IMR-90 (cell line): Measurements from ENCODE around the gene HLX. TPM values are rescaled to one million over a fixed set of nuclear protein-coding genes. Genes with fewer than 3 reads are reported as not detected.

Experiments used
- ATAC-seq: fragments of 200-7000 bp; cut with Tn5 transposase; 2 replicates; pipeline ENCODE4 v1.9.1; 2020; ENCODE audit warnings: low read depth, mild to moderate bottlenecking, moderate library complexity
- BruUV-seq: library from RNA; stranded (reverse); fragments of 400-500 nt; replicated peaks from 2 replicates; lab custom pipeline; 2021; lab: Mats Ljungman, UMichigan
- CTCF ChIA-PET: fragments of 300-600 bp; formaldehyde crosslinking; extraction: SDS; loops from one replicate; lab custom pipeline; 2021; ENCODE audit warnings: antibody characterized with exemption; lab: Yijun Ruan, JAX
- POLR2A ChIA-PET: fragments of 300-600 bp; sonication (Branson Sonifier 250); formaldehyde crosslinking; loops from one replicate; lab custom pipeline; 2022; ENCODE audit warnings: antibody characterized with exemption; ENCODE audit not compliant: unreplicated experiment; lab: Charles Lee
- DNase-seq: peaks from one replicate; pipeline ENCODE4 v3.0.0; 2013
- H2AFZ ChIP-seq: replicated peaks from 2 replicates; pipeline ENCODE3; 2013; ENCODE audit warnings: low read length, mild to moderate bottlenecking; ENCODE audit not compliant: poor library complexity
- H2AK5ac ChIP-seq: 2 replicates; pipeline ENCODE4 v1.6.1; 2013; ENCODE audit warnings: low read depth, low read length, inconsistent platforms
- H2AK9ac ChIP-seq: replicated peaks from 2 replicates; pipeline ENCODE3; 2013; ENCODE audit warnings: mild to moderate bottlenecking, low read depth, low read length, moderate library complexity; ENCODE audit not compliant: poor library complexity
- H2BK120ac ChIP-seq: 2 replicates; pipeline ENCODE4 v1.6.1; 2013; ENCODE audit warnings: low read depth, low read length, inconsistent platforms
- H2BK15ac ChIP-seq: 3 replicates; pipeline ENCODE4 v1.6.1; 2013; ENCODE audit warnings: low read depth, low read length, inconsistent platforms
- H2BK20ac ChIP-seq: 2 replicates; pipeline ENCODE4 v1.6.1; 2013; ENCODE audit warnings: low read depth, mild to moderate bottlenecking, inconsistent platforms, low read length, moderate library complexity
- H2BK5ac ChIP-seq: 2 replicates; pipeline ENCODE4 v1.6.1; 2013; ENCODE audit warnings: mild to moderate bottlenecking, low read depth, low read length, inconsistent platforms; ENCODE audit not compliant: poor library complexity, severe bottlenecking
- H3K14ac ChIP-seq: replicated peaks from 2 replicates; pipeline ENCODE4 v1.6.1; 2013; ENCODE audit warnings: low read depth, low read length, inconsistent platforms
- H3K18ac ChIP-seq: 2 replicates; pipeline ENCODE4 v1.6.1; 2013; ENCODE audit warnings: low read depth, low read length, control low read depth
- H3K23ac ChIP-seq: 2 replicates; pipeline ENCODE4 v1.6.1; 2013; ENCODE audit warnings: low read depth, low read length, inconsistent platforms
- H3K27ac ChIP-seq: 2 replicates; pipeline ENCODE4 v1.5.1; 2013; ENCODE audit warnings: mild to moderate bottlenecking, control low read depth, low read length; ENCODE audit not compliant: insufficient read depth
- H3K27me3 ChIP-seq: 2 replicates; pipeline ENCODE4 v1.6.1; 2013; ENCODE audit warnings: low read length; ENCODE audit not compliant: control insufficient read depth, insufficient read depth
- H3K36me3 ChIP-seq: 2 replicates; pipeline ENCODE4 v1.6.1; 2013; ENCODE audit warnings: low read length, mixed read lengths; ENCODE audit not compliant: control insufficient read depth, insufficient read depth
- H3K4ac ChIP-seq: 2 replicates; pipeline ENCODE4 v1.6.1; 2013; ENCODE audit warnings: low read depth, low read length, inconsistent platforms
- H3K4me1 ChIP-seq: 2 replicates; pipeline ENCODE4 v1.6.1; 2013; ENCODE audit warnings: low read length, mixed read lengths; ENCODE audit not compliant: control insufficient read depth, insufficient read depth
- H3K4me2 ChIP-seq: 2 replicates; pipeline ENCODE4 v1.6.1; 2013; ENCODE audit warnings: low read depth, mild to moderate bottlenecking, control low read depth, low read length, moderate library complexity
- H3K4me3 ChIP-seq: 2 replicates; pipeline ENCODE4 v1.5.1; 2013; ENCODE audit warnings: low read depth, mild to moderate bottlenecking, control low read depth, low read length, moderate library complexity; ENCODE audit not compliant: insufficient read depth
- H3K56ac ChIP-seq: 2 replicates; pipeline ENCODE4 v1.6.1; 2013; ENCODE audit warnings: low read length, inconsistent platforms; ENCODE audit not compliant: insufficient read depth; ENCODE audit errors: extremely low read depth
- H3K79me1 ChIP-seq, 2 experiments: 2 replicates each; pipeline ENCODE4 v1.6.1; 2013; ENCODE audit warnings: low read length in 2 of 2, inconsistent platforms in 1 of 2, low read depth in 1 of 2
- H3K9ac ChIP-seq: 2 replicates; pipeline ENCODE4 v1.6.1; 2013; ENCODE audit warnings: low read depth, low read length, control low read depth
- H3K9me1 ChIP-seq: 2 replicates; pipeline ENCODE4 v1.6.1; 2013; ENCODE audit warnings: low read length, inconsistent platforms; ENCODE audit not compliant: insufficient read depth
- H3K9me3 ChIP-seq: 2 replicates; pipeline ENCODE4 v1.6.1; 2013; ENCODE audit warnings: low read length; ENCODE audit not compliant: control insufficient read depth, insufficient read depth
- H4K20me1 ChIP-seq: 2 replicates; pipeline ENCODE4 v1.6.1; 2013; ENCODE audit warnings: low read length, inconsistent platforms; ENCODE audit not compliant: insufficient read depth
- H4K5ac ChIP-seq: 2 replicates; pipeline ENCODE4 v1.6.1; 2013; ENCODE audit warnings: mild to moderate bottlenecking, low read depth, low read length, control low read depth
- H4K8ac ChIP-seq, 2 experiments: 2 replicates each; pipeline ENCODE4 v1.6.1; 2013; ENCODE audit warnings: low read depth in 2 of 2, low read length in 2 of 2, control low read depth in 1 of 2, inconsistent platforms in 1 of 2
- H4K91ac ChIP-seq: 2 replicates; pipeline ENCODE4 v1.6.1; 2013; ENCODE audit warnings: low read depth, low read length, inconsistent platforms; ENCODE audit not compliant: insufficient read depth
- BHLHE40 ChIP-seq: fragments of 150-350 bp; IDR thresholded peaks from 2 replicates; pipeline ENCODE4 v1.6.1; 2016; ENCODE audit warnings: mild to moderate bottlenecking, low read depth, low read length
- CHD1 ChIP-seq: IDR thresholded peaks from 2 replicates; pipeline ENCODE4 v1.6.1; 2012; ENCODE audit warnings: low read depth, low read length, improper control_type of control experiment
- CTCF ChIP-seq: conservative IDR thresholded peaks from 2 replicates; pipeline ENCODE4 v1.5.1; 2012; ENCODE audit warnings: mild to moderate bottlenecking, low read depth, low read length, improper control_type of control experiment
- MAZ ChIP-seq: IDR thresholded peaks from 2 replicates; pipeline ENCODE4 v1.6.1; 2012; ENCODE audit warnings: low read depth, mild to moderate bottlenecking, low read length, improper control_type of control experiment, moderate library complexity, borderline replicate concordance
- MXI1 ChIP-seq: IDR thresholded peaks from 2 replicates; pipeline ENCODE4 v1.6.1; 2012; ENCODE audit warnings: low read depth, mild to moderate bottlenecking, low read length, moderate library complexity, borderline replicate concordance
- NFE2L2 ChIP-seq: fragments of 150-350 bp; IDR thresholded peaks from 2 replicates; pipeline ENCODE4 v1.6.1; 2016; ENCODE audit warnings: low read depth, mild to moderate bottlenecking, low read length
- RAD21 ChIP-seq: IDR thresholded peaks from 2 replicates; pipeline ENCODE4 v1.6.1; 2012; ENCODE audit warnings: low read length, improper control_type of control experiment
- RCOR1 ChIP-seq: IDR thresholded peaks from 2 replicates; pipeline ENCODE4 v1.6.1; 2012; ENCODE audit warnings: mild to moderate bottlenecking, low read length, improper control_type of control experiment; ENCODE audit not compliant: insufficient replicate concordance
- WGBS, 2 experiments: methylation state at CpG; one replicate each; pipeline versions ENCODE4 v1.1.5 to v1.1.7; 2013; ENCODE audit warnings: missing lambda C conversion rate in 2 of 2; ENCODE audit not compliant: insufficient read length in 1 of 2; ENCODE audit errors: extremely low coverage in 2 of 2; 5-methylcytosine and 5-hydroxymethylcytosine counted together
- dilution Hi-C: fragments of 300-500 bp; cut with HindIII; formaldehyde crosslinking; loops from one replicate; pipeline ENCODE4 v1.14.3; 2018; ENCODE audit warnings: low sequenced_read_pairs; ENCODE audit not compliant: unreplicated experiment
- in situ Hi-C: fragments of 300-500 bp; cut with MboI; formaldehyde crosslinking; loops from 3 replicates; pipeline ENCODE4 v1.14.3; 2019; ENCODE audit warnings: low sequenced_read_pairs, inconsistent platforms, mixed read lengths
- intact Hi-C: fragments of 100-400 bp; cut with micrococcal nuclease; formaldehyde crosslinking; loops from 2 replicates; pipeline ENCODE4 v1.10.0; 2022
- polyA plus RNA-seq, 3 experiments: library from polyadenylated mRNA; depleted of rRNA; stranded (reverse); fragments of >200 nt; gene quantifications; 2 replicates each; pipeline ENCODE4 v1.2.3, GENCODE V29; 2012; ENCODE audit warnings: low replicate concordance in 1 of 3
- total RNA-seq: library from RNA; depleted of rRNA; stranded (reverse); fragments of >200 nt; gene quantifications from 2 replicates; pipeline ENCODE4 v1.2.3, GENCODE V29; 2012

HLX gene
- total and polyA plus RNA-seq, 2 of the 4 experiments (the other 2 are of a cell fraction): 4.3 to 6.1 TPM

- dilution Hi-C loops (no loop called here), intact Hi-C loops (no loop called here), in situ Hi-C loops (no loop called here)
- H3K36me3 ChIP-seq: no peaks in the 10 kb centered on the region
- H4K5ac ChIP-seq: no peak overlapping the region
- H2AK5ac ChIP-seq: no peak overlapping the region
- no peaks in the 10 kb centered on the region for H3K9me3 ChIP-seq
- no peak overlapping the region for H3K23ac ChIP-seq
- no peak overlapping the region for H2BK120ac ChIP-seq
- DNase-seq (no peak), ATAC-seq (no peak)
- no peak overlapping the region for H3K27ac ChIP-seq
- no TSS peak for BruUV-seq
- no peak overlapping the region for H3K56ac ChIP-seq
- no peak overlapping the region for H2BK20ac ChIP-seq
- no peaks in the 10 kb centered on the region for H3K79me1 ChIP-seq
- CTCF ChIA-PET: interaction anchor here (0.6 kb wide), 1 partner anchor 10 kb away, joined by 3 read pairs; no protein-coding TSS in a partner anchor
- no peak overlapping the region for H4K91ac ChIP-seq
- no peak overlapping the region for H3K9ac ChIP-seq
- no peak overlapping the region for H2BK15ac ChIP-seq
- H3K4me1 ChIP-seq: 0 out of 2 replicates have a peak, but pooled peaks cover 3% of the 10 kb centered on the region
- H2BK5ac ChIP-seq: no peak overlapping the region
- H3K4me2 ChIP-seq: no peak overlapping the region
- TF ChIP-seq MXI1 (no peak), RCOR1 (no peak), MAZ (no peak), CTCF (no peak), CHD1 (no peak), RAD21 (no peak), NFE2L2 (no peak), BHLHE40 (no peak)
- peaks cover 12% of the 10 kb centered on the region for H3K27me3 ChIP-seq
- H3K14ac ChIP-seq: no peak overlapping the region
- no peaks in the 10 kb centered on the region for H3K9me1 ChIP-seq
- H3K18ac ChIP-seq: no peak overlapping the region
- no peak overlapping the region for H2AK9ac ChIP-seq
- H3K4me3 ChIP-seq: no peak overlapping the region
- POLR2A ChIA-PET: no interaction called here
- H2AFZ ChIP-seq: no peak overlapping the region
- no CpG with 5 or more reads among the region's 1 CpG for WGBS, 2 experiments
- H4K20me1 ChIP-seq: no peaks in the 10 kb centered on the region
- H4K8ac ChIP-seq: no peak overlapping the region
- no peak overlapping the region for H3K4ac ChIP-seq
These were observed 39.2 kb downstream of the HLX start for GRCh38 chr1:220918285-220918951.
